HFF-Myc (cell line): Measurements from ENCODE around the gene GLS.
"Not testable (repeated sequence)": the region's sequence is repeated elsewhere in the genome, so short reads cannot be mapped to it uniquely, and the experiment has no call there.

Experiments used
- DNase-seq: peaks from one replicate; pipeline ENCODE4 v3.0.0-alpha.2; 2011; ENCODE audit warnings: low read depth; ENCODE audit errors: extremely low read depth
- H3K4me3 ChIP-seq: replicated peaks from 2 replicates; pipeline ENCODE4 v1.5.1; 2011; ENCODE audit warnings: low read depth, mild to moderate bottlenecking, control low read depth, low read length
- CTCF ChIP-seq: IDR thresholded peaks from 2 replicates; pipeline ENCODE4 v1.5.1; 2012; ENCODE audit warnings: mild to moderate bottlenecking, low read depth, low read length, control low read depth; ENCODE audit errors: missing control alignments

The GLS gene

DNA sequence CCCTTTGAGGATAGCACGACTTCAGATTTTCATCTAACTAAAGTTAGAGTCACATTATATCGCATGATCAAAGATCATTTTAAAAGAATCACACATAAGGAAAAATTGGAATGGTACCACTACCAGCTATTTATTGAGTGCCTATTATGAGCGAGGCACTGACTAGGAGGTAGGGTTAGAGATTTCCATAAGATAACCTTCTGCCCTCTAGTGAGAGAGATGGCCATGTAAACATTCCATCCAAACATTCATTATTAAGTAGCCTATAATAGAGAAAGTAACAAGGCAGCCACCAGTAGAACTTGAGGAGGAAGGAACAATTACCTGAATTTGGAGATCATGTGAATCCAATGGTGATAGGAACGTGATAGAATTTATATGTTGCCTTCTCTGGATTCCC is 25.4 kb upstream of the GLS start:
- H3K4me3 ChIP-seq = no peak overlapping the region
- DNase-seq = no peak
- no peak for TF ChIP-seq CTCF

DNA sequence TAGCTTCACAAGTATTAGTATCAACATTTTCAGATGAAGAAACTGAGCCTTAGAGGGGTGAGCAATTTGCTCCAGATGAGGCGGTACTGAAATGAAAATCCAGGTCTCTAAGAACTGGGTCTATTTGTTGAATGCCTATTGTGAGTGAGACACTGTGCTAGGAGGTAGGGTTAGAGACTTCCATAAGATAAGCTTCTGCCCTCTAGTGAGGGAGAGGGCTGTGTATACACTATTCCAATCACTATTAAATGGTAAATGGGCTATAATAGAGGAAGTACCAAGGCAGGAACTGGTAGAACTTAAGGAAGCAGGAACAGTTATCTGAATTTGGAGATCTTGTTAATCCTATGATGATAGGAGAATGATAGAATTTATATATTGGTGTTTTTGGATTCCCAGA is 23.6 kb upstream of the GLS start:
- H3K4me3 ChIP-seq = no peak overlapping the region
- no peak for DNase-seq
- no peak for TF ChIP-seq CTCF

- no peak for TF ChIP-seq CTCF
- no peak overlapping the region for H3K4me3 ChIP-seq
- DNase-seq = no peak
Measured at GRCh38 chr2:190858817-190859216, 21.8 kb upstream of the GLS start.

DNA sequence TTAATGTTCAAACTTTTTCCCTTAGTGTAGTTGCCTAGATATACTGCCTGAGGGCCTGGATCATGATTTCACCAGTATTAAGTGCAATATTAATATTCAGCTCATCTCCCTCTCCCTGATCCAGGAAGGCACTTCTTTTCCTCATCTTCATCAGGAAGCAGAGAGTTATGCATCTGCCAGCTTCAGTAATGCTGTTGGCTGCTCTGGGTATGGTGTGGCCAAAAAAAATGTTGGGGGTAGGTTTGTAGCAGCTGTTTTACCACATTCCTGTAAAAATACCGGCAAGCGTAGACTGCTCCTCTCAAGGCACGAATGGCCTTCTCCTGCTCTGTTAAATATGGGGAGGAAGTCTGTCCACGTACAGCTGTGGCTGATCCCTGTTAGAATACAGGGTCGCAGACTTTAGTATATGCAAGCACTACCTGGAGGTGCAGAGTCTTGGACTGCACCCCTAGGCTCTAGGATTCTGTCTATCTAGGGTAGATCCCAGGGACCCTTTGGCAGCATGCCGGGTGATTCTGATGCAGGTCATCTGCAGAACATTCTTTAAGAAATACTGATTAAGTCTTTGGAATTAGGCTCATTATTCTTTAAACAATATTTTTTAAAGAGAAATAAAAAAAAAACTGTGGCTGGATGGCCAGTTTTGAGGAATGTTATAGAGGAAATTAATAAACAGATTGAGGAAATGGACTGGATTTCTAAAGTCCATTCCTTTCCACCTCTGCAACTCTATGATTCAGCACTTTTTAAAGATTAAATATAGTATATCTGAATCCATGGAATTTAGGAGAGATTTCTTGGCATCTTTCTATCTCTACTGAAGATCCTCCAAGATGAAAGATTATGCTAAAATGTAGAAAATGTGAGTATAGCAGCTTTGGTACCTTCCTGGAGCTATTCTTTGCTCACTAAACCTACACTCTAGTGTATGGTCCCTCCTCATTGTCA is 21.0 kb upstream of the GLS start:
- TF ChIP-seq CTCF = no peak
- no peak for DNase-seq
- 0 out of 2 replicates have a peak overlapping the region, but pooled peaks have one; percentile 1 for H3K4me3 ChIP-seq

DNA sequence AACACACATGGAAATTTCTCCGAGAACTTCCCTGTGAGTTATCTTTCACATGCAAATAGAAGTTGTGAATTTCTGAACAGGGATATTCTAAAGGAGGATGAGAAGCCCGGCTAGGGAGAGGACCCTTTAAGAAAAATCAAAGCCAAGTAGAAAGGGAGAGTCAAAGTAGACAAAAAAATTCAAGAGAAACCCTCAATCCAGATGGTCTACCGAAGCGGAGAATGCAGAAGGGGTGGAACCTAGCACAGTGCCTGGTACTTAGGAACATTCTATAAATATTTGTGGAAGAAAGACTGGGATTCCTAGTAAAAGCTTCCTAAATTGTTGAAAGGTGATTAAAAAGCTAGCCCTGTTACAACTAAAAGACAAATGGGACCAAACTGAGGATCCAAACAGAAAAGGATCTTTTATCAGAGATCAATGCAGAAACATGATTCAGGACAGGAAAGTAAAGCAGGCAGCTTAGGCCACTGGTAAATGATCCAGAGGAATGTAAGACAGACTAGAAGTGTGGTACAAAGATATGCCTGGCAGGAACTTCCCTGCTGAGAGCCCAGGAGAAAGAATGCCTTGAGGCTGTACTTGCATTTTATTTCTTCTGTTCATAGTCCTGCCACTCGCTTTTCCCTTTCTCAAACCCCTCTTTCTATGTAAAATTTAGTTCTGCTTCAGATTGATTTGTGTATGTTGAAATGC is 19.5 kb upstream of the GLS start:
- TF ChIP-seq CTCF = no peak
- H3K4me3 ChIP-seq = no peak overlapping the region
- no peak for DNase-seq

GRCh38 chr2:190862128-190862527 is 18.5 kb upstream of the GLS start:
- not testable (repeated sequence) for H3K4me3 ChIP-seq, DNase-seq

GRCh38 chr2:190862571-190862991 is 18.0 kb upstream of the GLS start:
- H3K4me3 ChIP-seq = no peak overlapping the region
- no peak for TF ChIP-seq CTCF
- DNase-seq = no peak
